ENCODE data around the gene CD276.
A peak's percentile ranks its signal among the peaks of the same experiment; 100 is the strongest.

Gene CD276

GRCh38 chr15:73681856-73682599 is 2.2 kb upstream of the CD276 start:
- H3K4me3 ChIP-seq (ENCODE audit: low read depth, low read length): no peak overlapping the region
- TF ChIP-seq, protein P1, sequence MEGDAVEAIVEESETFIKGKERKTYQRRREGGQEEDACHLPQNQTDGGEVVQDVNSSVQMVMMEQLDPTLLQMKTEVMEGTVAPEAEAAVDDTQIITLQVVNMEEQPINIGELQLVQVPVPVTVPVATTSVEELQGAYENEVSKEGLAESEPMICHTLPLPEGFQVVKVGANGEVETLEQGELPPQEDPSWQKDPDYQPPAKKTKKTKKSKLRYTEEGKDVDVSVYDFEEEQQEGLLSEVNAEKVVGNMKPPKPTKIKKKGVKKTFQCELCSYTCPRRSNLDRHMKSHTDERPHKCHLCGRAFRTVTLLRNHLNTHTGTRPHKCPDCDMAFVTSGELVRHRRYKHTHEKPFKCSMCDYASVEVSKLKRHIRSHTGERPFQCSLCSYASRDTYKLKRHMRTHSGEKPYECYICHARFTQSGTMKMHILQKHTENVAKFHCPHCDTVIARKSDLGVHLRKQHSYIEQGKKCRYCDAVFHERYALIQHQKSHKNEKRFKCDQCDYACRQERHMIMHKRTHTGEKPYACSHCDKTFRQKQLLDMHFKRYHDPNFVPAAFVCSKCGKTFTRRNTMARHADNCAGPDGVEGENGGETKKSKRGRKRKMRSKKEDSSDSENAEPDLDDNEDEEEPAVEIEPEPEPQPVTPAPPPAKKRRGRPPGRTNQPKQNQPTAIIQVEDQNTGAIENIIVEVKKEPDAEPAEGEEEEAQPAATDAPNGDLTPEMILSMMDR (IDR thresholded peaks at IDR 0.05; ENCODE audit: low read depth, low read length, missing control alignments): no peak
- no peaks in the 10 kb centered on the region for H3K36me3 ChIP-seq (replicated peaks)
- H3K27ac ChIP-seq: no peak overlapping the region
- H3K27me3 ChIP-seq (replicated peaks): no peaks in the 10 kb centered on the region
- peak; percentile 34 for DNase-seq
- in situ Hi-C loops (cut with HindIII; ENCODE audit: low pct_ligation_motif_present, low sequenced_read_pairs): no loop called here

GRCh38 chr15:73682600-73683090 is 1.5 kb upstream of the CD276 start:
- no peak overlapping the region for H3K27ac ChIP-seq

DNA sequence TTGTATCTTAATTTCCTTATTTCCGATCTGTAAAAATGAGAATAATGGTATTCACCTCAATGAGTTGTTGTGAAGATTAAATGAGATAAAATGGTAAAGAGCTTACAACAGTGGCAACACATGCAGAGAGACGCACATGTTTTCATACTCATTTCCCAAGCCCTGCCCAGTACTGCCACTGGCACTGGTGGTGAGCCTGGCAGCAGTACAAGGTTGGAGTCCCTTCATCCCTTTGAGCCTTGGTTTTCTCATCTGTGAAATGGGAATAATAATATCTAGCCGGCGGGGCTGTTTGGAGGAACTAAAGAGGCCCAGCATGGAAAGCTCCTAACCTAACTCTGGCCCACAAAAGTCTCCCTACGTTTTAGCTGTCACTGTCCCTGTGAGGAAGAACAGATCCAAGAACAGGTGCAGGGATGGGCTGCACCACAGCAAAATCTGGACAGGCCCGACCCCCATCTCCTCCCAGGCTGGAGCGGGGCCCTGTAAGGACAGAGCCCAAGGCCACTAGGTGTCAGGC is 866 bp upstream of the CD276 start:
- in situ Hi-C loops (cut with HindIII; ENCODE audit: low pct_ligation_motif_present, low sequenced_read_pairs): no loop called here
- no peaks in the 10 kb centered on the region for H3K27me3 ChIP-seq (replicated peaks)
- no peak overlapping the region for H3K27ac ChIP-seq
- no peaks in the 10 kb centered on the region for H3K36me3 ChIP-seq (replicated peaks)
- TF ChIP-seq, protein P1 (IDR thresholded peaks at IDR 0.05; ENCODE audit: low read depth, low read length, missing control alignments): peak; percentile 62
- H3K4me3 ChIP-seq (ENCODE audit: low read depth, low read length): peak overlapping the region; percentile 92
- DNase-seq: no peak

More at GRCh38 chr15:73682600-73683090, 1.5 kb upstream of the CD276 start:
- TF ChIP-seq, protein P1 (IDR thresholded peaks at IDR 0.05; ENCODE audit: low read depth, low read length, missing control alignments): no peak
- Histone ChIP-seq H3K27me3 (replicated peaks) (no peaks in the 10 kb centered on the region), H3K4me3 (ENCODE audit: low read depth, low read length) (no peak overlapping the region), H3K36me3 (replicated peaks) (no peaks in the 10 kb centered on the region)
- no peak for DNase-seq
- in situ Hi-C loops (cut with HindIII; ENCODE audit: low pct_ligation_motif_present, low sequenced_read_pairs): no loop called here

DNA sequence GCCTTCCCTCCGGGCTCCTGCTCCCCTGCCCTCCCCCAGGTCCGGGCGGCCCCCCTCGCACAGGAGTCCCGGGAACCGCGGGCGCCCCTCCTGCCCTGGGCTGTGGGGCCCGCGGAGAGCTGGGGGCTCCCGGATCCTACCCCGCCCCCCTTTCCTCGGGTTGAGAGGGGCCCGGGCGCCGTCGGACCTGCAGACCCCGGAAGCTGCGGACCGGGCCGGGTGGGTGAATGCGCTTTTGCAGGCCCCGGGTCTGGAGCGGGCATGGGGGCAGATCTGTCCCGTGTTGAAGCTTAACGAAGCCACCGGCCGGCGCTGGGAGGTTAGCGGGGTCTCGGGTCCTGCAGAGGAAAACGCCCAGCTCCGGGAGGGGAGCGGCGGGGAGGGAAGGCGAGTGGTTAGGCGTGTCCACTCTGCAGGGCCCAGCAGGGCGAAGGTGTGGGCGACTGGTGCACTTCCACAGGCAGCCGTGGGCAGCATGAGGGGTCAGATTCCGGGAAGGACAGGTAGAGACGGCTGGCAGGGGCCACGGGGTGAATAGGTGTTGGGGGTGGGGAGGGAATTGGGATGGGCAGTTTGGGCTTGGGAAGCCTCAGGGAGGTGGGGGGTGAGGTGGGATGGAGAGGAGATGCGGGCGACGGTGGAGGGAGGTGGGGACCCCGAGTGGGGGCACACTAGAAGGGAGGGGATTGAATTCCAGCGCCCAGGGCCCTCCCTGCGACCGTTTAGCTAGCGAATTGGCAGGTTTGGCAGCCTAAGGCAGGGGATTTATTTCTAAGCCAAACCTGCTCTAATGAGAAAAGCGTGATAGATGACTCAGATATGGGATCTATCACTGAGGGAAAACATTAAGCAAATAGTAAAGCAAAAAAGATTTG is 635 bp downstream of the CD276 start:
- Histone ChIP-seq H3K27ac (peak overlapping the region; percentile 65), H3K27me3 (replicated peaks) (no peaks in the 10 kb centered on the region), H3K36me3 (replicated peaks) (no peaks in the 10 kb centered on the region), H3K4me3 (ENCODE audit: low read depth, low read length) (peak overlapping the region; percentile 92)
- peak; percentile 19 for DNase-seq
- in situ Hi-C loops (cut with HindIII; ENCODE audit: low pct_ligation_motif_present, low sequenced_read_pairs): no loop called here
- TF ChIP-seq, protein P1 (IDR thresholded peaks at IDR 0.05; ENCODE audit: low read depth, low read length, missing control alignments): no peak

GRCh38 chr15:73685981-73686380 is 1.8 kb downstream of the CD276 start:
- H3K27me3 ChIP-seq (replicated peaks): no peaks in the 10 kb centered on the region
- no peak for DNase-seq
- peak overlapping the region; percentile 92 for H3K4me3 ChIP-seq (ENCODE audit: low read depth, low read length)
- H3K36me3 ChIP-seq (replicated peaks): no peaks in the 10 kb centered on the region
- in situ Hi-C loops (cut with HindIII; ENCODE audit: low pct_ligation_motif_present, low sequenced_read_pairs): no loop called here
- TF ChIP-seq, protein P1 (IDR thresholded peaks at IDR 0.05; ENCODE audit: low read depth, low read length, missing control alignments): no peak
- H3K27ac ChIP-seq: peak overlapping the region; percentile 65

Measured in brain microvascular endothelial cell (primary cell).